HG03571 (cell line): ENCODE data around the gene EXOSC5.
"Not testable (repeated sequence)": the region's sequence is repeated elsewhere in the genome, so short reads cannot be mapped to it uniquely, and the experiment has no call there.

ENCODE experiments used
- ATAC-seq: cut with Tn5 transposase; IDR thresholded peaks from one replicate; pipeline ENCODE4 v1.9.1; 2021; ENCODE audit not compliant: unreplicated experiment

The EXOSC5 gene

GRCh38 chr19:41408846-41409245 is 11.7 kb upstream of the EXOSC5 start:
- not testable (repeated sequence) for ATAC-seq

DNA sequence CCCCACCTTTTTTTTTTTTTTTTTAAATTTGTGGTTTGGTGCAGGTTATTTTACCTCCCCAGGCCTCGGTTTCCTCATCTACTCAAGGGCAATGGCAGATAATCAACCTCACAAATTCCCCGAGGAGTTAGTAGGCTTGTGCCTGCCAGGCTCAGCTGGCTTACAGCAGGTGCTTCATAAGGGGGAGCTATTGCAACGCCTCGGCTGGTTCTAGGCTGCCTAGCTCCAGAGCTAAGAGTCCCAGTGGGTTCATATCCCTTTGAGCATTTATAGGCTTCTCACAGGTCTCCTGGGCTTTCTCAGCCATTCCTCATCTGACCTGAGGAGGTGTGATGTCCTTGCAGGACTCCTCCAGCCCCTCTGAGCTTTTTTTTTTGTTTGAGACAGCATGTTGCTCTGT is 11.1 kb upstream of the EXOSC5 start:
- no peak for ATAC-seq

GRCh38 chr19:41407271-41407670 is 10.1 kb upstream of the EXOSC5 start:
- no peak for ATAC-seq

DNA sequence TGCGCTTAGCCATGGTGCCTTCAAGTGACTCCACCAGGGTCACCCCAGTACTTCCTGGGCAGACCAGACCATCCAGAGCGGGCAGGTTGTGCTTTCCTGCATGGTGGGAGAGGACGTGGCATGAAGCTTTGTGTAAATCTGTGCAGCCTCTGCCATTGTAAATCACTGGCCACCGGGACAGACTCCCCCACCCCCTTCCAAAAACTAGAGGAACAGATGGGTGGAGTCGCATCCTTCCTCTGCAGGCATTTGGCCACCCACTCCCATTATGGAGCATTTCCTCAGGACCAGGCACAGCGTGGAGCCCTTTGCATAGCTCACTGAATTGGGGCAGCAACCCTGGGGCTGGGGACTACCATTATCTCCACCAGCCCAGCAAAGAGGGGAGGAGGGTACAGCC is 8.6 kb upstream of the EXOSC5 start:
- ATAC-seq, result no peak

DNA sequence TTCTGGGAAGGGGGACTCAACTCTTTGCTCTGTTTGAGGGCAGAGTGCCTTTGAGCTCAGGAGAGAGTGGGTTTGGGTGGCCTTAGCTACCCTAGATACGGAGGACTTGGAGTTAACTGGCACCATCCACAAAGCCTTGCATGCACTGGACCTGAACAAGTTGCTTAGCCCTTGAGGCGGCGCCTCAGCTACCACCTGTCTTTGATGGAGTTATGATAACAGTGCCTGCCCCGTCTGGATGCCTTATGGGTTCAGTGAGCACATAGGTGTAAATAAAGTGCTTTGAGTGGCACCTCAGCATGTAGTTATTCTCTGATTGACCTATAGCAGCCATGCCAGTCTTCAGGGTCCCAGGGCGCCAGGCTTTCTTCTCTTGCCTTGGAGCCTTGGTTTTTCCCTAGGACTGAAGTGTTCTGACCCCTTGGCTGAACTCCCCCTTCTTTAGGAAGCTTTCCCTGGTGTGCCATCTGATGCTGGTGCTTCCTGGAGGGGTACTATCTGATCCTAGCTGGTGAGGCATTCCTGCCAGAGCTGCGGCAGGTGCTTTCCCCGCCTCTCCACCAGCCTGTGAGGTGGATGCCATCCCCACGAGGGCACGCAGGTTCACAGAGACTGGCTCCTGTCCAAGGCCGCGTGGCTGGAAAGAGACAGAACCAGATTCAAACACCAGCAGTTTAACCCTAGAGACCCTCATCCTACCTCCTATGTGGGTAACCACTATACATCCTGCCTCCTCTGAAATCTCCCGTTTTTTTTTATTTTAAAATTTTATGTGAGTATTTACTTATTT is 6.2 kb upstream of the EXOSC5 start:
- no peak for ATAC-seq

GRCh38 chr19:41402010-41402409 is 4.9 kb upstream of the EXOSC5 start:
- no peak for ATAC-seq

- no peak for ATAC-seq
Observed at GRCh38 chr19:41401483-41401882, 4.3 kb upstream of the EXOSC5 start.

GRCh38 chr19:41399525-41399924 is 2.4 kb upstream of the EXOSC5 start:
- no peak for ATAC-seq

GRCh38 chr19:41399091-41399490 is 1.9 kb upstream of the EXOSC5 start:
- ATAC-seq, result no peak

- ATAC-seq, result no peak
Observed at GRCh38 chr19:41398598-41398997, 1.4 kb upstream of the EXOSC5 start.

DNA sequence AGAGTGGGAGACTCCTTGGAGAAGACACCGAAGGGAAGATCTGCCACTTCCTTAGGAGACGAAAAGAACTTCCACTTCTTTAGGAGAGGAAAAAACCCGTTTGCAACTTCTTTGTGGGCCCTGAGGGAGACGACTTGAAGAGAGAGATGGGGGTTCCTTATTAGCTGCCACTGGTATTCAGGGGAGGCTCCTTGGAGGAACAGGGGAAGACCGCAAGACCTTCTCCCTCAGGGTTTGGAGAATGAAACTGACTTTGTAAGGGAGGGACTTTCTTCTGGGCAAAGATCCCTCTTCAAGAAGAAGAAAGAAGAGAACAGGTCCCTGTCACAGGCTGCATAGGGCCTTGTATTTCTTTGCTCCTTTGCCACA is 875 bp upstream of the EXOSC5 start:
- ATAC-seq, result no peak

GRCh38 chr19:41395355-41395754 is 1.8 kb downstream of the EXOSC5 start:
- no peak for ATAC-seq

DNA sequence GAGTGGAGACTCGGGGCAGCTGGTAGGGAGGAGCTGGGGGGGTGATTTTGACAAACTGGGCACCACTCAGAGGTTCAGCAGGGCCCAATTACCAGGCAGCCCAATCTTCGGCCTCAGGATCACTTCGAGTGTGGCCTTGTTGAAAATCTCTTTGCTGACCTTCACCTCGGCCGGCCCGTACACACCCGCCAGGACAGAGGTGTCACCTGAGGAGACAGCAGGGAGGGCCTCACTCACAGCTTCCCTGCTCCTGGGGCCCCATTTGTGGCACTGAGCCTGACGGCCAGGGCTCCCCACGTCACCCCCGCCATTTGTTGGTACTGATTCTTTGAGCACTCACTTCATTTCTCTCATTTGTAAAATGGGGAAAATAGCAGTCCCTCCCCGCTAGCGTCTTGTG is 4.4 kb downstream of the EXOSC5 start:
- ATAC-seq, result no peak

GRCh38 chr19:41391618-41392017 is 5.5 kb downstream of the EXOSC5 start:
- no peak for ATAC-seq

- no peak for ATAC-seq
Observed at GRCh38 chr19:41386442-41386841, 10.7 kb downstream of the EXOSC5 start.

DNA sequence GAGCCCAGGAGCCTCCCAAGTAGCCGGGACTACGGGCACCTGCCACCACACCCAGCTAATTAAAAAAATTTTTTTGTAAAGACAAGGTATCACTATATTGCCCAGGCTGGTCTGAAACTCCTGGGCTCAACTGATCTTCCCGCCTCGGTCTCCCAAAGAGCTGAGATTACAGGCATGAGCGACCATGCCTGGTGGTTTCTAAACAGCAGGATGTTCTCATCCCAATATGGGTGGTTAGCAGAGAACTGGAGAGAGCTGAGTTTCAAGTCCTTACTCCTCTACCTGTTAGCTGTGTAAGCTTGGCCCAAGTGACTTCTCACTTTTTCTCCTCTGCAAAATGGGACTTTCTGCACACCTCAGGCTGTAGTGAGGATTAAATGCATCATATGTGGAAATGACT is 12.8 kb downstream of the EXOSC5 start:
- ATAC-seq, result no peak

GRCh38 chr19:41381536-41381935 is 15.6 kb downstream of the EXOSC5 start:
- ATAC-seq, result not testable (repeated sequence)

GRCh38 chr19:41377977-41378709 is 19.0 kb downstream of the EXOSC5 start:
- no peak for ATAC-seq

- ATAC-seq, result no peak
Observed at GRCh38 chr19:41376998-41377365, 20.2 kb downstream of the EXOSC5 start.

- ATAC-seq, result no peak
Observed at GRCh38 chr19:41376241-41376997, 20.7 kb downstream of the EXOSC5 start, which contains the start of gene TMEM91. Gene TMEM91, plus strand, starts transcription at chr19:41376533. Its CDS starts 1,777 bp downstream, at chr19:41378310.

GRCh38 chr19:41373993-41374392 is 23.2 kb downstream of the EXOSC5 start:
- ATAC-seq, result no peak

- no peak for ATAC-seq
Observed at GRCh38 chr19:41372501-41372900, 24.7 kb downstream of the EXOSC5 start.
